GM19193 (cell line): ENCODE results near the gene PRRC2A.

ENCODE experiments used
- POLR2A ChIP-seq: IDR thresholded peaks from 4 replicates; pipeline ENCODE4 v1.6.1; 2011; ENCODE audit not compliant: insufficient read depth, insufficient read length; ENCODE audit errors: extremely low read depth

The PRRC2A gene

GRCh38 chr6:31579546-31580437 lies 40.7 kb upstream of the PRRC2A start:
- peak; percentile 34 for TF ChIP-seq POLR2A

- no peak for TF ChIP-seq POLR2A
Measured at GRCh38 chr6:31580438-31580740, 40.1 kb upstream of the PRRC2A start.

- peak; percentile 74 for TF ChIP-seq POLR2A
Measured at GRCh38 chr6:31580807-31581433, 39.6 kb upstream of the PRRC2A start.

- no peak for TF ChIP-seq POLR2A
Measured at GRCh38 chr6:31581434-31582229, 38.9 kb upstream of the PRRC2A start.

GRCh38 chr6:31582230-31582643 lies 38.3 kb upstream of the PRRC2A start, which contains the start of gene LTB:
Gene LTB, minus strand, starts transcription at chr6:31582424. Its CDS starts 7 bp downstream, at chr6:31582417.
- TF ChIP-seq POLR2A: peak; percentile 60

GRCh38 chr6:31585491-31585890 lies 35.0 kb upstream of the PRRC2A start:
- TF ChIP-seq POLR2A: no peak

- no peak for TF ChIP-seq POLR2A
Measured at GRCh38 chr6:31586008-31586407, 34.5 kb upstream of the PRRC2A start, which contains the start of gene LST1. Gene LST1, plus strand, starts transcription at chr6:31586277. Its CDS starts 1,023 bp downstream, at chr6:31587300.

- no peak for TF ChIP-seq POLR2A
Measured at GRCh38 chr6:31586599-31587281, 33.8 kb upstream of the PRRC2A start.

GRCh38 chr6:31587791-31588777 lies 32.4 kb upstream of the PRRC2A start:
- no peak for TF ChIP-seq POLR2A

- TF ChIP-seq POLR2A: no peak
Measured at GRCh38 chr6:31588871-31589650, 31.5 kb upstream of the PRRC2A start.

- no peak for TF ChIP-seq POLR2A
Measured at GRCh38 chr6:31592396-31592771, 28.1 kb upstream of the PRRC2A start.

- no peak for TF ChIP-seq POLR2A
Measured at GRCh38 chr6:31597006-31597405, 23.5 kb upstream of the PRRC2A start.

GRCh38 chr6:31607317-31607716 lies 13.2 kb upstream of the PRRC2A start:
- no peak for TF ChIP-seq POLR2A
